Thyroid gland (tissue), 4 donors: ENCODE data around the gene MYO10. TPM values are rescaled to one million over a fixed set of nuclear protein-coding genes. Genes with fewer than 3 reads are reported as not detected.

Source experiments
- DNase-seq, 2 donors: peaks; one replicate each; pipeline ENCODE4 v3.0.0-alpha.2; 2019
- H3K27ac ChIP-seq, 3 donors: fragments of 200-600 bp; sonication (generic); 1 replicate in 2 of 3; 2 replicates in 1 of 3; pipeline ENCODE4 v1.5.1; 2016 to 2019; ENCODE audit warnings: mild to moderate bottlenecking in 1 of 3, moderate library complexity in 1 of 3
- H3K27me3 ChIP-seq: fragments of 200-600 bp; sonication (generic); one replicate; pipeline ENCODE4 v1.5.1; 2019
- H3K36me3 ChIP-seq, 2 donors: fragments of 200-600 bp; sonication (generic); one replicate each; pipeline ENCODE4 v1.5.1; 2016 to 2019
- H3K4me1 ChIP-seq, 2 donors: fragments of 200-600 bp; sonication (generic); one replicate each; pipeline ENCODE4 v1.5.1; 2017 to 2019
- H3K4me3 ChIP-seq, 3 donors: fragments of 200-600 bp; sonication (generic); replicated peaks in 1 of 3; 1 replicate in 2 of 3; 2 replicates in 1 of 3; pipeline ENCODE4 v1.5.1; 2016; ENCODE audit warnings: mild to moderate bottlenecking in 1 of 3
- H3K9me3 ChIP-seq: fragments of 200-600 bp; sonication (generic); one replicate; pipeline ENCODE4 v1.5.1; 2017
- CTCF ChIP-seq, 6 experiments: fragments of 200-600 bp in 3 of 6; fragments of 450-650 bp in 3 of 6; sonication (generic) in 3 of 6; IDR thresholded peaks; one replicate each; pipeline ENCODE4 v1.5.1; 2016 to 2019; ENCODE audit warnings: antibody characterized with exemption in 6 of 6, mild to moderate bottlenecking in 2 of 6, inconsistent platforms in 1 of 6, moderate library complexity in 1 of 6
- POLR2A ChIP-seq, 2 donors: fragments of 450-650 bp; IDR thresholded peaks; one replicate each; pipeline ENCODE4 v1.6.1; 2017; ENCODE audit warnings: antibody characterized with exemption in 2 of 2, mild to moderate bottlenecking in 2 of 2, moderate library complexity in 1 of 2
- WGBS, 2 donors: methylation state at CpG; one replicate each; pipeline ENCODE4 v1.1.5; 2017; 5-methylcytosine and 5-hydroxymethylcytosine counted together
- intact Hi-C: fragments of 100-400 bp; cut with DNase I; formaldehyde crosslinking; loops from one replicate; pipeline ENCODE4 v1.15.1; 2023
- total RNA-seq, 4 donors: library from RNA; depleted of rRNA; stranded (reverse); fragments of >200 nt; gene quantifications; one replicate each; pipeline ENCODE4 v1.2.3, GENCODE V29; 2016

Gene MYO10
- total RNA-seq, 4 donors from 2014 or later, result 49.2 to 89.6 (median 71.0) TPM

- TF ChIP-seq CTCF (IDR thresholded peaks at IDR 0.05) (no peak), POLR2A (IDR thresholded peaks at IDR 0.05) (no peak)
- no peaks in the 10 kb centered on the region for H3K36me3 ChIP-seq
- H3K4me3 ChIP-seq, result no peak overlapping the region
- 82 to 86% methylated on average over 13 of the region's 13 CpGs for WGBS, 2 donors
- H3K27ac ChIP-seq, result no peak overlapping the region
- intact Hi-C loops, result no loop called here
- peaks cover 6 to 12% of the 10 kb centered on the region in 2 donors for H3K4me1 ChIP-seq
- no peak for DNase-seq
- H3K27me3 ChIP-seq, result no peaks in the 10 kb centered on the region
- H3K9me3 ChIP-seq, result no peaks in the 10 kb centered on the region
Observed at GRCh38 chr5:16957304-16958196, 21.5 kb upstream of the MYO10 start.

GRCh38 chr5:16953729-16954128, 17.6 kb upstream of the MYO10 start:
- no peaks in the 10 kb centered on the region for H3K36me3 ChIP-seq
- TF ChIP-seq CTCF (IDR thresholded peaks at IDR 0.05), result no peak
- no peak for TF ChIP-seq POLR2A (IDR thresholded peaks at IDR 0.05)
- H3K4me3 ChIP-seq, result no peak overlapping the region
- intact Hi-C loops, result no loop called here
- H3K27me3 ChIP-seq, result no peaks in the 10 kb centered on the region
- H3K27ac ChIP-seq, result peak overlapping the region; percentile 31 to 74 (median 71)
- H3K4me1 ChIP-seq, result peaks cover 6 to 15% of the 10 kb centered on the region in 2 donors
- 76 to 77% methylated on average over 9 of the region's 9 CpGs for WGBS, 2 donors
- no peaks in the 10 kb centered on the region for H3K9me3 ChIP-seq
- no peak for DNase-seq

GRCh38 chr5:16952968-16953671, 17.0 kb upstream of the MYO10 start:
- intact Hi-C loops, result no loop called here
- peaks cover 6 to 15% of the 10 kb centered on the region in 2 donors for H3K4me1 ChIP-seq
- TF ChIP-seq POLR2A (IDR thresholded peaks at IDR 0.05) (no peak), CTCF (IDR thresholded peaks at IDR 0.05) (peak in 1 of 6 experiments; percentile 23)
- no peaks in the 10 kb centered on the region for H3K27me3 ChIP-seq
- WGBS, 2 donors, result 62 to 65% methylated on average over 6 of the region's 6 CpGs
- peak; percentile 62 to 64 for DNase-seq
- no peak overlapping the region for H3K4me3 ChIP-seq
- peak overlapping the region; percentile 31 to 74 (median 71) for H3K27ac ChIP-seq
- no peaks in the 10 kb centered on the region for H3K36me3 ChIP-seq
- no peaks in the 10 kb centered on the region for H3K9me3 ChIP-seq

GRCh38 chr5:16946725-16947124, 10.6 kb upstream of the MYO10 start:
- no peak for TF ChIP-seq POLR2A (IDR thresholded peaks at IDR 0.05)
- TF ChIP-seq CTCF (IDR thresholded peaks at IDR 0.05), result no peak
- Histone ChIP-seq H3K4me3 (no peak overlapping the region), H3K9me3 (no peaks in the 10 kb centered on the region), H3K27ac (no peak overlapping the region), H3K27me3 (no peaks in the 10 kb centered on the region), H3K36me3 (no peaks in the 10 kb centered on the region), H3K4me1 (no peaks in the 10 kb centered on the region)
- 86 to 90% methylated on average over 1 of the region's 1 CpG for WGBS, 2 donors
- intact Hi-C loops, result no loop called here
- DNase-seq, result no peak
